A673 (cell line): ENCODE results near the gene RAB11FIP3. TPM values are rescaled to one million over a fixed set of nuclear protein-coding genes. Genes with fewer than 3 reads are reported as not detected.

ENCODE experiments used
- BruUV-seq: library from RNA; stranded (reverse); fragments of 400-500 nt; replicated peaks from 2 replicates; lab custom pipeline; 2021; lab: Mats Ljungman, UMichigan
- CTCF ChIA-PET: fragments of 300-600 bp; sonication (Branson Sonifier 250); formaldehyde crosslinking; loops from one replicate; lab custom pipeline; 2022; ENCODE audit warnings: antibody characterized with exemption; lab: Charles Lee
- POLR2A ChIA-PET: fragments of 300-600 bp; sonication (Branson Sonifier 250); formaldehyde crosslinking; loops from one replicate; lab custom pipeline; 2022; ENCODE audit warnings: antibody characterized with exemption; ENCODE audit not compliant: low non-redundant PET; lab: Charles Lee
- DNase-seq: peaks from one replicate; pipeline ENCODE4 v3.0.0-alpha.2; 2015; ENCODE audit warnings: low spot score
- H3K27ac ChIP-seq: fragments of 200-600 bp; sonication (generic); 2 replicates; pipeline ENCODE4 v1.5.1; 2016; ENCODE audit warnings: mixed run types, low read depth, mild to moderate bottlenecking, mixed read lengths, antibody characterized with exemption, low read length; ENCODE audit not compliant: poor library complexity, severe bottlenecking
- H3K27me3 ChIP-seq: fragments of 200-600 bp; sonication (generic); replicated peaks from 2 replicates; pipeline ENCODE4 v1.6.1; 2017; ENCODE audit warnings: mixed run types, low read depth, mild to moderate bottlenecking, mixed read lengths, antibody characterized with exemption, low read length; ENCODE audit not compliant: insufficient read depth, poor library complexity
- H3K36me3 ChIP-seq: fragments of 200-600 bp; sonication (generic); 2 replicates; pipeline ENCODE4 v1.6.1; 2016; ENCODE audit warnings: mixed run types, mild to moderate bottlenecking, mixed read lengths, antibody characterized with exemption, low read length; ENCODE audit not compliant: insufficient read depth, poor library complexity, severe bottlenecking
- H3K4me1 ChIP-seq: fragments of 200-600 bp; sonication (generic); 2 replicates; pipeline ENCODE4 v1.6.1; 2017; ENCODE audit warnings: mixed run types, mild to moderate bottlenecking, mixed read lengths, antibody characterized with exemption, low read length; ENCODE audit not compliant: insufficient read depth, poor library complexity, severe bottlenecking
- H3K4me3 ChIP-seq: fragments of 200-600 bp; sonication (generic); 2 replicates; pipeline ENCODE4 v1.5.1; 2016; ENCODE audit warnings: low read depth, mixed run types, mild to moderate bottlenecking, mixed read lengths, low read length; ENCODE audit not compliant: poor library complexity, severe bottlenecking
- H3K9me3 ChIP-seq: fragments of 200-600 bp; sonication (generic); 2 replicates; pipeline ENCODE4 v1.6.1; 2016; ENCODE audit warnings: mixed run types, low read depth, mild to moderate bottlenecking, mixed read lengths, antibody characterized with exemption, low read length; ENCODE audit not compliant: poor library complexity, severe bottlenecking
- CTCF ChIP-seq: fragments of 300-800, 200-600 bp; sonication (generic); conservative IDR thresholded peaks from 2 replicates; pipeline ENCODE4 v1.5.1; 2017; ENCODE audit warnings: low read depth, mild to moderate bottlenecking, antibody characterized with exemption, low read length, moderate library complexity, mixed read lengths
- EZH2 ChIP-seq: fragments of 200-600 bp; sonication (generic); IDR thresholded peaks from 2 replicates; pipeline ENCODE4 v1.6.1; 2017; ENCODE audit warnings: borderline replicate concordance, low read depth, mild to moderate bottlenecking, mixed read lengths, antibody characterized with exemption, low read length; ENCODE audit not compliant: poor library complexity, severe bottlenecking
- intact Hi-C: fragments of 100-400 bp; cut with micrococcal nuclease; formaldehyde crosslinking; loops from one replicate; pipeline ENCODE4 v1.10.0; 2022; ENCODE audit not compliant: unreplicated experiment
- total RNA-seq: library from RNA; stranded (reverse); gene quantifications from 2 replicates; pipeline ENCODE4 v1.2.3, GENCODE V29; 2021

Gene RAB11FIP3
- total RNA-seq, 1 experiment from 2014 or later: 44.8 TPM

DNA sequence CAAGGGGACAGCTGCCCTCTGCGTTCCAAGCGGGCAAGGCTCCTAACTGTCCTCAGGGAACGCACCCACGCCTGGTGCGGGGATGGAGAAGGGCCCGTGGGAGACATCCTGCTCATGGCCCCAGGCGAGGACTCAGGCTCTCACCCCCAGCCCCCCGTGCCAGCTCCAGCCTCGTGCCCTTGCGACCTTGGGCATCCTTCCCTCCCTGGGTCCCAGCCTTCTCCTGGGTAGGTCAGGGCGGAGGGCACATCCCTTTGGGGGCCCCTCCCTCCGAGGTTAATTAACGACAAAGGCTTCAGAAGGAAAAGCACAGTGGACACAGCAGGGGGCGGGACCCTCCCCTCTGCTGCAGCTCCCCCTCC, 46.6 kb upstream of the RAB11FIP3 start:
- no peak overlapping the region for H3K4me3 ChIP-seq
- POLR2A ChIA-PET: no interaction called here
- H3K36me3 ChIP-seq: peaks cover 8% of the 10 kb centered on the region
- BruUV-seq: no TSS peak
- H3K27me3 ChIP-seq: no peaks in the 10 kb centered on the region
- H3K27ac ChIP-seq: no peak overlapping the region
- CTCF ChIA-PET: no interaction called here
- intact Hi-C loops: no loop called here
- H3K4me1 ChIP-seq: no peaks in the 10 kb centered on the region
- DNase-seq: no peak
- TF ChIP-seq EZH2: no peak
- TF ChIP-seq CTCF: no peak
- no peaks in the 10 kb centered on the region for H3K9me3 ChIP-seq

DNA sequence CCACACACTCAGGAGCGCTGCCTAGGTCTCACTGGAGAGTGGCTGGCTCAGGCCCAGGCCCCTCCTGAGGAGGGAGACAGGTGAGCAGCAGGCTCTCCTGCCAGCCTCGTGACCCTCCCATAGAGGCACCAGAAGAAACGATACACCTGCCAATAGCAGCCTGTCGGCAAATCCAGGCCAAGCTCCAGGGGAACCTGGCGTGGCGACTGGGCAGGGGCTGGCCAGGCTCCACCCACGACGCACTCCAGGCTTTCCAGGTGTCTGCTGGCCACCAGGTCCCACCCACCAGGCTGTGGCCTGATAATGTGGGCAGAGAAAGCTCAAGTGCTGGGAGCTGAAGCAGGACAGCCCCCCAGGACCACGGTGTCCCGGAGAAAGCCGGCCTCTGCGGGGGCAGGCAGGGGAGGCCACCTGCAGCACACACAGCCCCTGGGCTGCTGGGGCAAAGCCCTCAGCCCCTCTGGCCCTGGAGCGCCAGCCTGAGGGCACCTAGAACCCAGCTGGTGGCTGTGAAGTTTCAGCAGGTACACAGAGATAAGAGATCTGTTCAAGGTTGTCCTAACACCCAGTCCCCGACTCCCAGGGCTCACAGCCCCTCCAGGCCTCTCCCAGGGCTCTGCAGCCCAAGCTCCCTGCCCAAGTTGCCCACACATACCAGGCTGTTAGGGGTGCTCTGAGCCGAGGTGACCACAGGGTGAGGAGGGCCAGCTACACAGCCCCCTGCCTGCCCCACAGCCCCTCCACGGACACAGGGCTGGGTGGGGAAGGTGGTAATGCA, 46.1 kb upstream of the RAB11FIP3 start:
- no peak for TF ChIP-seq CTCF
- TF ChIP-seq EZH2: no peak
- Histone ChIP-seq H3K27me3 (no peaks in the 10 kb centered on the region), H3K27ac (no peak overlapping the region), H3K4me3 (no peak overlapping the region), H3K4me1 (no peaks in the 10 kb centered on the region), H3K36me3 (peaks cover 8% of the 10 kb centered on the region), H3K9me3 (no peaks in the 10 kb centered on the region)
- CTCF ChIA-PET: no interaction called here
- no TSS peak for BruUV-seq
- intact Hi-C loops: no loop called here
- POLR2A ChIA-PET: no interaction called here
- DNase-seq: no peak

DNA sequence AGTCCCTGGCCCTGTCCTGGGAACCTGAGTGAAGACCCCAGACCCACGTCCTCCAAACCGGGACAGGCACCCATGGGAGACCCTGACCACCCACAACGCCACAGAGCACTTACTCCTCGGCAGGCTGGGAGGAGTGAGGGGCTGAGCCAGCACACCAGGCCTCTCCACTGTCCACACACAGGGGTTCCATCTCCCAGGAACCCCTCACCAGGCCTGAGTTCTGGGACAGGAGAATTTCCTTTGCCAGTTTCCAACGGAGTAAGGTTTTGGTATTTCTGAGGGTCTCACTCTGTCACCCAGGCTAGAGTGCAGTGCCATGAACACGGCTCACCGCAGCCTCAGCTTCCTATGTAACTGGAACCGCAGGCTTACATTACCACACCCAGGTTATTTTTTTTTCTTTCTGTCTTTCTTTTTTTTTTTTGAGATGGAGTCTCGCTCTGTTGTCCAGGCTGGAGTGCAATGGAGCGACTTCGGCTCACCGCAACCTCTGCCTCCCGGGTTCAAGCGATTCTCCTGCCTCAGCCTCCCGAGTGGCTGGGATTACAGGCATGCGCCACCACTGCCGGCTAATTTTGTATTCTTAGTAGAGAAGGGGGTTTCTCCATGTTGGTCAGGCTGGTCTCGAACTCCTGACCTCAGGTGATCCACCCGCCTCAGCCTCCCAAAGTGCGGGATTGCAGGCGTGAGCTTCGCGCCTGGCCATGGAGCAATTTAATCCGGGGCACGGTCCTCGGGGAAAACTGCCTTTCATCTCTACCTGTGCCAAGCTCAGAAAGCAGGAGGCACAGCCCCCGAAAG, 45.3 kb upstream of the RAB11FIP3 start:
- Histone ChIP-seq H3K27ac (no peak overlapping the region), H3K4me1 (no peaks in the 10 kb centered on the region), H3K36me3 (peaks cover 8% of the 10 kb centered on the region), H3K4me3 (peak overlapping the region; percentile 93), H3K27me3 (no peaks in the 10 kb centered on the region), H3K9me3 (no peaks in the 10 kb centered on the region)
- no TSS peak for BruUV-seq
- ChIA-PET POLR2A (no interaction called here), CTCF (no interaction called here)
- no peak for TF ChIP-seq CTCF
- no peak for TF ChIP-seq EZH2
- DNase-seq: no peak
- intact Hi-C loops: no loop called here
